ENCODE measurements around the gene AKR7A2. TPM values are rescaled to one million over a fixed set of nuclear protein-coding genes. Genes with fewer than 3 reads are reported as not detected.
"Not testable (repeated sequence)": the region's sequence is repeated elsewhere in the genome, so short reads cannot be mapped to it uniquely, and the experiment has no call there.

Gene AKR7A2
- total RNA-seq, 2 experiments from 2014 or later, result 42.9 to 43.4 TPM

DNA sequence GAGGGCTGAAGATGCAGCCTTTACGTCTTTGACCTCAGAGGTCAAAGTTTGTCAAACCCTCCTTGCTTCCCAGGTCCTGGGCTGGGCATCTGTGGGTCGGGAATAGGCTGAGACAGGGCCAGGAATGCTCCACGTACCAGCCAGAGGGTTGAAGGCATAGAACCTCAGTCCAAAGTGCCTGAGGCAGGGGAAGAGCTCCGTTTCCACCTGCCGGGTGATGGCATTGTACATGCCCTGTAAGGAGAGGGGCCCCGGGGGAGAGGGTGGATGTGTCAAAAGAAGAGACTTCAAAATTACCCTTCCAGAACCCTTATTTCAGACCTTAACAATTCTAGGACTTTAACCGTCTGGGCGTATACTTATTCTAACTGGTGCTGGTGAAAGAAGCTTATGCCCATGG, 27.1 kb downstream of the AKR7A2 start:
- DNase-seq (no peak), ATAC-seq (no peak)
- Mint-ChIP-seq H3K9me3 (no peaks in the 10 kb centered on the region), H3K4me3 (no peak overlapping the region), H3K36me3 (ENCODE audit: low read depth) (no peaks in the 10 kb centered on the region), H3K4me1 (ENCODE audit: low read depth) (peaks cover 3% of the 10 kb centered on the region), H3K27ac (no peak overlapping the region), H3K27me3 (peaks cover 14% of the 10 kb centered on the region)
- ChIA-PET POLR2A (no interaction called here), CTCF (no interaction called here)
- no peak for TF ChIP-seq CTCF (IDR thresholded peaks at IDR 0.05)
- intact Hi-C loops (cut with micrococcal nuclease), result no loop called here

- TF ChIP-seq CTCF (IDR thresholded peaks at IDR 0.05), result no peak
- intact Hi-C loops (cut with micrococcal nuclease), result no loop called here
- ATAC-seq (no peak), DNase-seq (no peak)
- POLR2A ChIA-PET, result no interaction called here
- H3K9me3 Mint-ChIP-seq, result no peaks in the 10 kb centered on the region
- peaks cover 3% of the 10 kb centered on the region for H3K4me1 Mint-ChIP-seq (ENCODE audit: low read depth)
- CTCF ChIA-PET, result no interaction called here
- H3K27me3 Mint-ChIP-seq, result peaks cover 6% of the 10 kb centered on the region
- H3K27ac Mint-ChIP-seq, result no peak overlapping the region
- no peak overlapping the region for H3K4me3 Mint-ChIP-seq
- H3K36me3 Mint-ChIP-seq (ENCODE audit: low read depth), result no peaks in the 10 kb centered on the region
These were observed 28.1 kb downstream of the AKR7A2 start for GRCh38 chr1:19283891-19284290.

DNA sequence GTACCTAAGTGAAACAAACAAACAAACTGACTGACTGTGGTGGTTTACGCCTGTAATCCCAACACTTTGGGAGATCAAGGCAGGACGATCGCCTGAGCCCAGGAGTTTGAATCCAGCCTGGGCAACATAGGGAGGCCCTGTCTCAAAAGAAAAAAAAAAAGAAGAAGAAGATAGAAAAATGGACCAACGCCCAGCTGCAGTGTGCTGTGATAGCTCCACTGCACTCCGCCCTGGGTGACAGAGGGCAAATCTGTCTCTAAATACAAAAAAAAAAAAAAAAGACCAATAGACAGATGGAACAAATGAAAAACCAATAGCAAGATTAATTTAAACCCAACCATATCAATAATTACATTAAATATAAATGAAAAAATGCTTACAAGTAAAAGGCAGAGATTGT, 37.3 kb downstream of the AKR7A2 start:
- Mint-ChIP-seq H3K36me3 (ENCODE audit: low read depth) (peaks cover 2% of the 10 kb centered on the region), H3K4me3 (no peak overlapping the region), H3K27me3 (peaks cover 13% of the 10 kb centered on the region), H3K9me3 (peaks cover 6% of the 10 kb centered on the region), H3K27ac (no peak overlapping the region), H3K4me1 (ENCODE audit: low read depth) (peaks cover 2% of the 10 kb centered on the region)
- ATAC-seq (no peak), DNase-seq (no peak)
- ChIA-PET POLR2A (interaction anchor here (0.6 kb wide), 1 partner anchor 549 kb away, joined by 5 read pairs; no protein-coding TSS in a partner anchor), CTCF (no interaction called here)
- intact Hi-C loops (cut with micrococcal nuclease), result no loop called here
- no peak for TF ChIP-seq CTCF (IDR thresholded peaks at IDR 0.05)

DNA sequence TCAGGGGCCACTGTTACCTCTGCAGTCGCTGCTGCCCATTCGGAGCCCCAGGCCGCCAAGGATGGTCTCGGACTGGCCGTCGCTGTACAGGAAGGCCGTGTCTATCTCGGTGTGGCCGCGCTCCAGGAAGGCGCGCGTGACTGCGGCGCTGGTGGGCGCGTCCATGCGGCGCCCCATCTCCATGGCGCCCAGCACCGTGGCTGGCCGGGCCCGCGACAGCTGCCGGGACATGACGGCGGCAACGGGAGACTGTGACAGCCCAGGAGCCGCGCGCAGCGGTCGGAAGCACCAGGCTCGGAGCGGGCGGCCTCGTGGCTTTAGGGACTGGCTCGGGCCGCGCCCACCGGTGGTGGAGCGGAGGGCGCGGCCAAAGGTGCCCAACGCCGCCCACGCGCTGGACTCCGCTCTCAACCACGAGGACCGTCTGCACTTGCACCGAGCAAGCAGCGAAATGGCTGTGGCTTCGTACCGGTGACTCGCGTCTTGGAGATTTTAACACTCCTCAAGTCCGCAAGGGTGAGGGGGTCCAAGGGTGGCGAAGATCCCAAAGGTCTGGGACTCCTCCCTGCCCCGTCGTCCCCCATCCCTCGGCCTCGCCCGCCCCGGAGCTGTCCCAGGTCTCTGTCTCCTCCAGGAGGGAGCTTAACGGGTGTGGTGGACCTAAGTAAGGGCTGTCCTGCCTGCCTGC, 38.0 kb downstream of the AKR7A2 start:
- DNase-seq; H3K9me3 Mint-ChIP-seq; H3K4me1 Mint-ChIP-seq (ENCODE audit: low read depth); H3K27ac Mint-ChIP-seq; intact Hi-C loops (cut with micrococcal nuclease); CTCF ChIA-PET; H3K4me3 Mint-ChIP-seq; H3K36me3 Mint-ChIP-seq (ENCODE audit: low read depth): not testable (repeated sequence)
- POLR2A ChIA-PET, result interaction anchor here (2.0 kb wide), 1 partner anchor 14 kb away, joined by 10 read pairs; no protein-coding TSS in a partner anchor
- peak; percentile 30 for ATAC-seq
- H3K27me3 Mint-ChIP-seq, result peaks cover 13% of the 10 kb centered on the region

- Mint-ChIP-seq H3K36me3 (ENCODE audit: low read depth) (peaks cover 2% of the 10 kb centered on the region), H3K4me3 (no peak overlapping the region), H3K27me3 (peaks cover 13% of the 10 kb centered on the region), H3K9me3 (peaks cover 6% of the 10 kb centered on the region), H3K27ac (no peak overlapping the region), H3K4me1 (ENCODE audit: low read depth) (peaks cover 2% of the 10 kb centered on the region)
- DNase-seq, result no peak
- TF ChIP-seq CTCF (IDR thresholded peaks at IDR 0.05), result no peak
- POLR2A ChIA-PET, result interaction anchor here (2.0 kb wide), 1 partner anchor 13 kb away, joined by 10 read pairs; no protein-coding TSS in a partner anchor
- ATAC-seq, result no peak
- intact Hi-C loops (cut with micrococcal nuclease), result no loop called here
- CTCF ChIA-PET, result no interaction called here
These were observed 38.7 kb downstream of the AKR7A2 start for GRCh38 chr1:19273106-19273843.

All from activated CD8-positive, alpha-beta T cell treated with anti-CD3 and anti-CD28 coated beads for 36 hours (primary cell).